ENCODE results near the gene WNK1. TPM values are rescaled to one million over a fixed set of nuclear protein-coding genes. Genes with fewer than 3 reads are reported as not detected.
A peak's percentile ranks its signal among the peaks of the same experiment; 100 is the strongest.

Gene WNK1
- total and polyA plus RNA-seq, 2 of the 8 experiments (the other 6 are each of a cell fraction or from before 2014, with no cell fraction given), result 88.2 to 157 TPM

DNA sequence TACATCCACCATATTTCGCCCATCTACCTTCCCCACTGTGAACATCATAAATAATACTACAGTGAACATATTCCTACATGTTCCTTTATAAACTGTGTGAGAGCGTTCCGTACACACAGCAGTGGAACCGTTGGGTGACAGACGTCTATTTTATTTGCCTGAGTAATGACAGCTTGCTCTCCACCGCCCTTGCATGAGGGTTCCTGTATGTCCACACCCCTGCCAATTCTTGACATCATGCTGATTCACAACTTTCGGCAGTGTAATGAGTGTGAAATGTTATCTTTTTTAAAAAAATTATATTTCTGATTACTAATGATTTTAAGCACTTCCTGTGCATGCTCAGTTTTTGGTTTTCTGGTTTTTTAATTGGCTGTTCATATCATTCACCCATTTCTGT lies 201.4 kb downstream of the WNK1 start:
- Histone ChIP-seq H2BK12ac (ENCODE audit: low read depth, low read length) (no peak overlapping the region), H2BK20ac (ENCODE audit: low read length) (no peak overlapping the region), H3K4ac (replicated peaks; ENCODE audit: insufficient read length, low read depth, low read length) (no peak overlapping the region), H3K27me3 (replicated peaks in 1 of 4; ENCODE audit: control insufficient read depth in 3 of 4, extremely low read depth in 1 of 4, insufficient read depth in 3 of 4, low read length in 3 of 4) (no peaks in the 10 kb centered on the region), H4K8ac (ENCODE audit: extremely low read depth, insufficient read depth, low read length) (no peak overlapping the region), H2AK5ac (ENCODE audit: low read depth, low read length) (0 out of 2 replicates have a peak overlapping the region, but pooled peaks have one; percentile 72), H4K5ac (ENCODE audit: insufficient read length, low read depth, low read length) (no peak overlapping the region), H3K18ac (ENCODE audit: extremely low read depth, low read length) (no peak overlapping the region), H4K20me1 (replicated peaks in 1 of 2; ENCODE audit: control insufficient read depth in 1 of 2, insufficient read depth in 2 of 2, low read length in 2 of 2) (no peaks in the 10 kb centered on the region), H3K27ac (ENCODE audit: low read depth, low read length) (no peak overlapping the region), H4K91ac (replicated peaks; ENCODE audit: insufficient read length, low read length) (no peak overlapping the region), H3K9me3 (ENCODE audit: insufficient read depth in 2 of 2, low read depth in 1 of 2, low read length in 1 of 2) (no peaks in the 10 kb centered on the region), H3K9ac (replicated peaks in 1 of 4; ENCODE audit: extremely low read depth in 1 of 4, low read depth in 3 of 4, low read length in 3 of 4) (no peak overlapping the region), H2BK5ac (ENCODE audit: low read depth, low read length) (no peak overlapping the region), H3K79me1 (ENCODE audit: low read depth, low read length) (no peaks in the 10 kb centered on the region), H3K79me2 (ENCODE audit: control insufficient read depth in 1 of 2, insufficient read depth in 2 of 2, low read length in 2 of 2) (no peaks in the 10 kb centered on the region), H3K4me1 (replicated peaks in 1 of 4; ENCODE audit: control insufficient read depth in 3 of 4, insufficient read depth in 4 of 4, low read length in 3 of 4) (no peaks in the 10 kb centered on the region), H2BK120ac (replicated peaks; ENCODE audit: low read depth, low read length) (peak overlapping the region; percentile 10), H3K4me2 (ENCODE audit: insufficient read depth in 1 of 2, low read depth in 2 of 2, low read length in 2 of 2) (no peak overlapping the region), H3K23ac (ENCODE audit: insufficient read length) (no peak overlapping the region), H3K4me3 (ENCODE audit: extremely low read depth in 1 of 4, insufficient read depth in 2 of 4, low read depth in 3 of 4, low read length in 4 of 4) (no peak overlapping the region), H2AFZ (ENCODE audit: low read length) (no peak overlapping the region), H3K56ac (replicated peaks; ENCODE audit: insufficient read length, low read depth, low read length) (no peak overlapping the region), H3K23me2 (ENCODE audit: low read depth, low read length) (no peaks in the 10 kb centered on the region; the same call in 1 of the 2 replicates), H2BK15ac (ENCODE audit: low read length) (no peak overlapping the region), H3K14ac (ENCODE audit: insufficient read length) (no peak overlapping the region), H3K36me3 (ENCODE audit: control insufficient read depth in 2 of 4, insufficient read depth in 4 of 4, low read length in 3 of 4) (no peaks in the 10 kb centered on the region)
- WGBS, 2 experiments (ENCODE audit: extremely low coverage in 1 of 2, insufficient coverage in 1 of 2, insufficient read length in 1 of 2, insufficient replicate concordance in 2 of 2, low coverage in 1 of 2, low lambda C conversion rate in 2 of 2, missing lambda C conversion rate in 1 of 2), result 86% methylated on average over 7 of the region's 7 CpGs; no CpG with 5 or more reads in 1 of the 2 experiments
- DNase-seq (ENCODE audit: low read depth in 1 of 2, low spot score in 2 of 2) (no peak), FAIRE-seq (no peak)
- ChIA-PET CTCF (ENCODE audit: partially characterized antibody) (interaction anchor here (3.5 kb wide), 1 partner anchor 139 kb away, joined by 13 read pairs; no protein-coding TSS in a partner anchor), POLR2A (ENCODE audit: partially characterized antibody) (no interaction called here)
- TF ChIP-seq BRCA1 (IDR thresholded peaks at IDR 0.05; ENCODE audit: low read depth, low read length) (no peak), RAD21 (IDR thresholded peaks at IDR 0.05 in 1 of 2, conservative IDR thresholded peaks at IDR 0.05 in 1 of 2; ENCODE audit: low read depth in 2 of 2, low read length in 2 of 2) (no peak)

Data from H1 (cell line).